ENCODE measurements around the gene HERC4. TPM values are rescaled to one million over a fixed set of nuclear protein-coding genes. Genes with fewer than 3 reads are reported as not detected.
"Not testable (repeated sequence)": the region's sequence is repeated elsewhere in the genome, so short reads cannot be mapped to it uniquely, and the experiment has no call there.

Gene HERC4
- total RNA-seq, 2 experiments from 2014 or later = 42.2 to 45.0 TPM

GRCh38 chr10:68086910-68087684 is 12.0 kb upstream of the HERC4 start:
- Mint-ChIP-seq H3K36me3 (ENCODE audit: low read depth) (no peaks in the 10 kb centered on the region), H3K27me3 (ENCODE audit: low read depth) (peaks cover 3% of the 10 kb centered on the region), H3K27ac (no peak overlapping the region), H3K9me3 (no peaks in the 10 kb centered on the region), H3K4me3 (no peak overlapping the region), H3K4me1 (ENCODE audit: low read depth) (peaks cover 9% of the 10 kb centered on the region)
- intact Hi-C loops (cut with micrococcal nuclease) = loop anchor here (5.0 kb wide), 1 partner anchor 300 kb away; no protein-coding TSS in a partner anchor
- CTCF ChIA-PET = interaction anchor here (1.1 kb wide), 1 partner anchor 231 kb away, joined by 3 read pairs; no protein-coding TSS in a partner anchor
- DNase-seq = no peak

- DNase-seq = no peak
- Mint-ChIP-seq H3K27me3 (ENCODE audit: low read depth) (peaks cover 5% of the 10 kb centered on the region), H3K27ac (no peak overlapping the region), H3K9me3 (no peaks in the 10 kb centered on the region), H3K36me3 (ENCODE audit: low read depth) (no peaks in the 10 kb centered on the region), H3K4me1 (ENCODE audit: low read depth) (peaks cover 9% of the 10 kb centered on the region), H3K4me3 (no peak overlapping the region)
- CTCF ChIA-PET = no interaction called here
- intact Hi-C loops (cut with micrococcal nuclease) = loop anchor here (5.0 kb wide), 1 partner anchor 299 kb away; no protein-coding TSS in a partner anchor
Measured at GRCh38 chr10:68086011-68086410, 10.9 kb upstream of the HERC4 start.

GRCh38 chr10:68084469-68084868 is 9.4 kb upstream of the HERC4 start:
- Mint-ChIP-seq H3K27ac (no peak overlapping the region), H3K36me3 (ENCODE audit: low read depth) (no peaks in the 10 kb centered on the region), H3K9me3 (no peaks in the 10 kb centered on the region), H3K4me1 (ENCODE audit: low read depth) (peaks cover 9% of the 10 kb centered on the region), H3K27me3 (ENCODE audit: low read depth) (peaks cover 5% of the 10 kb centered on the region), H3K4me3 (no peak overlapping the region)
- CTCF ChIA-PET = interaction anchor here (0.7 to 1.5 kb wide), 3 partner anchors 71 to 228 kb away, joined by 3 to 10 read pairs (median 6); no protein-coding TSS in a partner anchor
- no peak for DNase-seq
- intact Hi-C loops (cut with micrococcal nuclease) = no loop called here

GRCh38 chr10:68083953-68084352 is 8.9 kb upstream of the HERC4 start:
- H3K36me3 Mint-ChIP-seq (ENCODE audit: low read depth) = no peaks in the 10 kb centered on the region
- H3K27me3 Mint-ChIP-seq (ENCODE audit: low read depth) = peaks cover 5% of the 10 kb centered on the region
- CTCF ChIA-PET = interaction anchor here (0.7 to 1.5 kb wide), 3 partner anchors 71 to 228 kb away, joined by 3 to 10 read pairs (median 6); no protein-coding TSS in a partner anchor
- intact Hi-C loops (cut with micrococcal nuclease) = loop anchor here (1.0 to 2.0 kb wide), 2 partner anchors 72 to 123 kb away; no protein-coding TSS in a partner anchor
- no peak overlapping the region for H3K4me3 Mint-ChIP-seq
- no peaks in the 10 kb centered on the region for H3K9me3 Mint-ChIP-seq
- peaks cover 9% of the 10 kb centered on the region for H3K4me1 Mint-ChIP-seq (ENCODE audit: low read depth)
- no peak for DNase-seq
- no peak overlapping the region for H3K27ac Mint-ChIP-seq

GRCh38 chr10:68082872-68083271 is 7.8 kb upstream of the HERC4 start:
- H3K27ac Mint-ChIP-seq = no peak overlapping the region

GRCh38 chr10:68081916-68082315 is 6.8 kb upstream of the HERC4 start:
- Mint-ChIP-seq H3K4me1 (ENCODE audit: low read depth) (no peaks in the 10 kb centered on the region), H3K36me3 (ENCODE audit: low read depth) (no peaks in the 10 kb centered on the region), H3K4me3 (no peak overlapping the region), H3K27me3 (ENCODE audit: low read depth) (peaks cover 5% of the 10 kb centered on the region), H3K27ac (no peak overlapping the region), H3K9me3 (no peaks in the 10 kb centered on the region)
- no peak for DNase-seq
- CTCF ChIA-PET = no interaction called here
- intact Hi-C loops (cut with micrococcal nuclease) = loop anchor here (2.0 kb wide), 1 partner anchor 125 kb away; no protein-coding TSS in a partner anchor

More at GRCh38 chr10:68082872-68083271, 7.8 kb upstream of the HERC4 start:
- intact Hi-C loops (cut with micrococcal nuclease) = loop anchor here (1.0 to 2.0 kb wide), 2 partner anchors 73 to 124 kb away; no protein-coding TSS in a partner anchor
- CTCF ChIA-PET = interaction anchor here (0.6 to 1.2 kb wide), 3 partner anchors 10 to 436 kb away, joined by 3 to 7 read pairs (median 5); no protein-coding TSS in a partner anchor
- H3K9me3 Mint-ChIP-seq = no peaks in the 10 kb centered on the region
- peaks cover 2% of the 10 kb centered on the region for H3K4me1 Mint-ChIP-seq (ENCODE audit: low read depth)
- DNase-seq = no peak
- H3K4me3 Mint-ChIP-seq = no peak overlapping the region
- no peaks in the 10 kb centered on the region for H3K36me3 Mint-ChIP-seq (ENCODE audit: low read depth)
- peaks cover 5% of the 10 kb centered on the region for H3K27me3 Mint-ChIP-seq (ENCODE audit: low read depth)

GRCh38 chr10:68080853-68081431 is 5.9 kb upstream of the HERC4 start:
- H3K27me3 Mint-ChIP-seq (ENCODE audit: low read depth) = peaks cover 5% of the 10 kb centered on the region
- intact Hi-C loops (cut with micrococcal nuclease) = no loop called here
- H3K36me3 Mint-ChIP-seq (ENCODE audit: low read depth) = no peaks in the 10 kb centered on the region
- no peak for DNase-seq
- H3K4me1 Mint-ChIP-seq (ENCODE audit: low read depth) = no peaks in the 10 kb centered on the region
- H3K27ac Mint-ChIP-seq = no peak overlapping the region
- H3K4me3 Mint-ChIP-seq = no peak overlapping the region
- CTCF ChIA-PET = no interaction called here
- no peaks in the 10 kb centered on the region for H3K9me3 Mint-ChIP-seq

DNA sequence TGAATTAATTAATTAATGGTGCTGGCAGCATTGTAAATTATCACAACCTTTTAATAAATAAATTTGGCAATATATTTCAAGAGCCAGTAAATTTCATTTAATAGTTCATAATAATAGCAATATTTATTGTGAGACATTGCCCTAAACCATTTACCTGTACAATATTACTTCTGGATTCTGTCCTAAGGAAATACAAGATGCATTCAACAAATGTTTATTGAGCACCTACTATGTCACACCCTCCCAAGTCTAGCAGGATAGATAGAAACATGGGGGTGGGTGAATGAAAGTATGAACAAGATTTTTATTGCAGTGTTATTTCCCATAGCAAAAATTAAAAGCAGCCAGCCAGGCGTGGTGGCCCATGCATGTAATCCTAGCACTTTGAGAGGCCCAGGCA is 4.4 kb upstream of the HERC4 start:
- Mint-ChIP-seq H3K9me3 (no peaks in the 10 kb centered on the region), H3K27me3 (ENCODE audit: low read depth) (peaks cover 5% of the 10 kb centered on the region), H3K4me3 (no peak overlapping the region), H3K4me1 (ENCODE audit: low read depth) (peaks cover 5% of the 10 kb centered on the region), H3K27ac (no peak overlapping the region), H3K36me3 (ENCODE audit: low read depth) (no peaks in the 10 kb centered on the region)
- CTCF ChIA-PET = no interaction called here
- intact Hi-C loops (cut with micrococcal nuclease) = loop anchor here (5.0 kb wide), 1 partner anchor 643 kb away; the partner anchor contains the start of gene CCAR1
- no peak for DNase-seq

GRCh38 chr10:68077026-68077425 is 1.9 kb upstream of the HERC4 start:
- Mint-ChIP-seq H3K27ac (no peak overlapping the region), H3K4me3 (no peak overlapping the region)
- CTCF ChIA-PET = interaction anchor here (1.2 kb wide), 1 partner anchor 222 kb away, joined by 3 read pairs; no protein-coding TSS in a partner anchor

GRCh38 chr10:68076081-68076480 is 998 bp upstream of the HERC4 start:
- H3K4me1 Mint-ChIP-seq (ENCODE audit: low read depth) = peaks cover 27% of the 10 kb centered on the region
- intact Hi-C loops (cut with micrococcal nuclease) = loop anchor here (5.0 kb wide), 1 partner anchor 646 kb away; the partner anchor contains the start of gene CCAR1
- CTCF ChIA-PET = interaction anchor here (0.6 to 1.2 kb wide), 2 partner anchors 221 to 257 kb away, joined by 3 read pairs; no protein-coding TSS in a partner anchor
- not testable (repeated sequence) for H3K4me3 Mint-ChIP-seq; H3K27me3 Mint-ChIP-seq (ENCODE audit: low read depth); DNase-seq; H3K27ac Mint-ChIP-seq; H3K9me3 Mint-ChIP-seq; H3K36me3 Mint-ChIP-seq (ENCODE audit: low read depth)

More at GRCh38 chr10:68077026-68077425, 1.9 kb upstream of the HERC4 start:
- Mint-ChIP-seq H3K27me3 (ENCODE audit: low read depth) (peaks cover 2% of the 10 kb centered on the region), H3K36me3 (ENCODE audit: low read depth) (no peaks in the 10 kb centered on the region), H3K9me3 (no peaks in the 10 kb centered on the region), H3K4me1 (ENCODE audit: low read depth) (peaks cover 18% of the 10 kb centered on the region)
- intact Hi-C loops (cut with micrococcal nuclease) = loop anchor here (5.0 kb wide), 1 partner anchor 645 kb away; the partner anchor contains the start of gene CCAR1
- DNase-seq = no peak

DNA sequence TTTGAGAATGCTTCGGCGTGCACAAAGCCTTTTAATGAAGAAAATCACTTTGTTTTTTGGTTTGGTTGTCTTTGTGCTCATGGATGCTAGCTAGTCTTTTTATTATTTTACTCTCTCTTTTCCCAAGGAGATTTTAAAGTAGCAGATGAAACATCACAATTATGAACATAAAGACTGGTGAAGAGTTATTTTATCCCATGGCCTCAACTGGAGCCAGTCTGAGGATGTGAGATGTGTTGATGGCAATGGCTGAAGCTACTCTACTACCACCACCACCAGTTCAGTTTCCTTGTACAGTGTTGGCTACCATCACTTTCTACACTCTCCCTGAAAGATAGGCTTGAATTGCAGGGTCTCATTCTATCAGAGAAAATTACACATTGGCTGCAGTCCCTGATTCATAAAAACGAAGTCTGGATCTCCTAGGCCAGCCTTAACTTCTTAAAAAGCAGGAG is 494 bp upstream of the HERC4 start:
- H3K27ac Mint-ChIP-seq = peak overlapping the region; percentile 87
- CTCF ChIA-PET = interaction anchor here (0.6 kb wide), 2 partner anchors 171 to 258 kb away, joined by 3 to 6 read pairs; no protein-coding TSS in a partner anchor

More for the DNA sequence above, 494 bp upstream of the HERC4 start:
- Mint-ChIP-seq H3K4me1 (ENCODE audit: low read depth) (peaks cover 32% of the 10 kb centered on the region), H3K27me3 (ENCODE audit: low read depth) (no peaks in the 10 kb centered on the region), H3K4me3 (peak overlapping the region; percentile 97), H3K9me3 (no peaks in the 10 kb centered on the region), H3K36me3 (ENCODE audit: low read depth) (peaks cover 6% of the 10 kb centered on the region)
- intact Hi-C loops (cut with micrococcal nuclease) = loop anchor here (1.0 to 5.0 kb wide), 7 partner anchors 191 to 825 kb away; partner anchors contain the start of genes CCAR1, DDX50, SIRT1 and SLC25A16
- no peak for DNase-seq
